GM18526 (cell line): ENCODE results near the gene CBR4.

Experiments used
- POLR2A ChIP-seq: IDR thresholded peaks from 3 replicates; pipeline ENCODE4 v1.6.1; 2011; ENCODE audit not compliant: insufficient read length; ENCODE audit errors: extremely low read depth

CBR4 gene

DNA sequence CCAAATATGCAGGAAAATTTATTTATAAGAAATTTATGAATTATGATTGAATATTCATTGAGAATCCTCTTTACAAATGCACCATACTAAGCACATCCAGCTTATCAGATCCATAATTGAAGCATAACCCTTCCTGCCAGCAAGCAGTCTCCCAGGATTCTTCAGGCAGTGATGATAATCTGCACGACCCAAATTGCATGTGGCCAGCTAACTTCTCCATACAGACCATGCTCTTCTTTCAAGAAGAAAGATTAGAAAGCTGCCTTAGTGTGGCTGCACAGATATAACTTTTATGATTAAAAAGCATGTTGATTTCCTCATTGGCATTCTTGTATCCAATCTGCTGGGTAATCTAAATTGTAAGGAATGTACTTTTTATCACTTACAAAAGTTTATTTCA is 3.3 kb upstream of the CBR4 start:
- TF ChIP-seq POLR2A = no peak

DNA sequence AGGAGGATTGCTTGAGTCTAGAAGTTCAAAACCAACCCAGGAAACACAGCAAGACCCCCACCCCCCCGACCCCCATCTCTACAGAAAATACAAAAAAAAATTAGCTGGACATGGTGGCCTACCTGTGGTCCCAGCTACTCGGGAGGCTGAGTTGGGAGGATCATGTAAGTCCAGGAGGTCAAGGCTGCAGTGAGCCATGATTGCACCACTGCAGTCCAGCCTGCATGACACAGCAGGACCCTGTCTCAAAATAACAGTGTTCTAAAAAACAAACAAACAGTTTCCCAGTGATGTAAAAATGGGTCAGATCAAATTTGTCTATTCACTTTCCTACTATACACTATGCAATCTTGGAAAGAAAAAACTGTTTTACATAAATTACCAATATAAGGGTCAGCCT is 2.0 kb upstream of the CBR4 start:
- no peak for TF ChIP-seq POLR2A

DNA sequence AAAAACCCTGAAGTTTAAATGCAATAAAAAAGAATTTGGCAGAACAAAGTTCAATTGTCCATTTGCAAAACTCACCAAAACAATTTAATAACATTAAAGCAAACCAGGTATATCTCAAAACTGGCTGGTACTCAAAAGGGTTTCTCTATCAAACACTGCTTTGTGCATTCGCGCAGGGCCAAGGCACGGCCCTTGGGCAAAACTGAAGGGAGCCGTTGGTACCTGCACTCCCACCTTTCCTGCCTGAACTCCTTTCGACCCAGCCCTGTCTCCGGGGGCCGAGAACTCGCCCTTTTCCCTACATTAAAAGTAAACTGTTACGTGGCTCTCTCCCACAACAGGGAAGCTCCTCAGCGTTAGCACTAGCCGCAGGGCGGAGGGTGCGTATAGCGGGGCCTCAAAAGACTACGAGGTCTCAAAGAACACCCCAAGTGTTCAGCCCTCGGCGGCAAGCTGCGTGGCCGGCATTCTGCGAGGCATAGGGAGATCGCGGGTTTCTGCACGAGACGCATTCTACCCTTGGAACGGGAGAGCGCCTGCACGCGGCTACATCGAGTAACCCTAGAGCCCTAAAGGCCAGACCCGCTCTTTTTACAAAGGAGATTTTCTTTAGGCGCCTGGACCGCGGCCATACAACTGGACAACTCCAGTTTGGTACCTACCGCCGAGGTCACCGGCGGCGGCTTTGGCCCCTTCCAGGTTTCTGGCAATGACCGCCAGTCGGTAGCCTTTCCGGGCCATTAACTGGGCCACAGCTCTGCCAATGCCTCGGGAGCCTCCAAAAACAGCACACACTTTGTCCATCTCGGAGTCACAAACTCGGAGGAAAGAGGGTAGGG is 550 bp downstream of the CBR4 start:
- TF ChIP-seq POLR2A = no peak

DNA sequence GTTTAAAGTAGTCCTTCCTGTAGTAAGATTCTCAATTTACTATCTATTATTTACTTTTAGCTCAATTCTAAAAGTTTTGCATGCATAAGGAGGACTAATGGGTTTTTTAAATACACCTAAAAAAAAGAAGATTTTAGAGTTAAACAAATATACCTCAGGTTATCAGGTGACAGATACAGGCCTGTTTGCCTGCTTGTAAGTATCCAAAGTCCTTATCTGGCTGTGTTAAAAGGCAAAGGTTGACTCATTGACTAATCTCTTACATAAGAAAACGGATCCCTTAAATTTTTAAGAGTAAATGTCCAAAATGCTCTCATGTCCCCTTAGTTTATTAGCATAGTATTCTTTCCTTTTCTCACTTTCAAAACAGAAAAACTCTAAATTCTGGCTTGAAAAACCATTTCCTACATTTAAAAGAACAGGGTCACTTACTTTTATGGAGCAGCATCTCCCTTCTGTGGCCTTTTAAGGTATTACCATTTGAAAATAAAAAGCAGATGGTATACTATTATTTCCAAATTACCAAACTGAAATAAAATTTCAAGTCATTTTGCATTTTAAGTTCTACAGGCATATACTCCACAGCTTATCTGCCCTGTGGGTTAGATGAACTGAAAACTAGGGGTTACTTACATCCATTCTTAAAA is 4.5 kb downstream of the CBR4 start:
- no peak for TF ChIP-seq POLR2A

DNA sequence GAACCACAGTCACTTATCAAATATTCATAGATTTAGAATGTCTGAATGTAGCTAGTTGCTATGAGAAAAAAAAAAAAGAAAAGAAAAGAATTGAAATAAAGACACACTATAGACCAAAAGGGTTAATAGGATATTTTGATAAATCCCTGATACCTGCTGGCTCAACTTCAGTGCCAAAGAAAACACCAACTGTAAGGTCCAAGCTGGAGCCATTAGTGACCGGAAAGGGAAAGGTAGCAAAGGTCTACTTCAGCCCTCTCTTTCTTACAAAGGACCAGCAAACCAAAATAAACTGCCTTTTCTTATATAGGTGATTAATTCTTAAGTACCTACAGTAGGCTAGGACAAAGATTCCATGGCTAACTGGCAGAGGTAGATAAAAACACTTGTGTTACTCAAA is 9.7 kb downstream of the CBR4 start:
- no peak for TF ChIP-seq POLR2A

DNA sequence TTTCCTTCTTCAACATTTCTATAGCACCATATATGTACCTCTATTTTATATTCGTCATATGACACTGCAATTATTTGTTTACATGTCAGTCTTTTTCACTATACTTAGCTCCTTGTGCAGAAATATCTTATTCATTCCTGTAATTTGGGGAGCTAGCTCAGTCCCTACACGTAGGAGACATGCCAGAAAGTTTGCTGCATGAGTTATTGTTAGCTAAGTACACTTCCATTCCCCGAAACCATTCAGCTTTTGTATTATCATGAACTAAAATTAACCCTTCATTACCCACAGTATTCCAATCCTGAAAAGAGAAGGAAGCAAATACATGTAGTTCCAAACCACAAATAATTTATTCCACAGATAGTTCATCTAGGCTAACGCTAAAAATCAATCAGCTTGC is 10.2 kb downstream of the CBR4 start:
- no peak for TF ChIP-seq POLR2A

DNA sequence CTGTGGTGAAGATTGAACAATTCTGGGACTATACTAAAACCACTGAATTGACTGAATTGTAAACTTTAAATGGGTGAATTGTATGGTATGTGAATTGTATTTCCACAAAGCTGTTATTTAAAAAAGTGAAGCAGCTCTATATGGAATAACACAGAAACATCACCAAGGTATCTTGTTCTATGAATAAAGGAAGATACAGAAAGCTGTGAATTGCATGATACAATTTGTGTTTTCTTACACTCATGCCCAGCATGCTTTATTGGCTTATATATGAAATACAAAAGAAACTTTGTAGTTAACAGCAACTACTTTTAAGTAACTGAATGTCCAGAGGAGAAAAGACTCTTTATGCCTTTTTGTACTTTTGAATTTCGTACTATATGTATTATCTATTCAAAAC is 11.5 kb downstream of the CBR4 start:
- TF ChIP-seq POLR2A = no peak

DNA sequence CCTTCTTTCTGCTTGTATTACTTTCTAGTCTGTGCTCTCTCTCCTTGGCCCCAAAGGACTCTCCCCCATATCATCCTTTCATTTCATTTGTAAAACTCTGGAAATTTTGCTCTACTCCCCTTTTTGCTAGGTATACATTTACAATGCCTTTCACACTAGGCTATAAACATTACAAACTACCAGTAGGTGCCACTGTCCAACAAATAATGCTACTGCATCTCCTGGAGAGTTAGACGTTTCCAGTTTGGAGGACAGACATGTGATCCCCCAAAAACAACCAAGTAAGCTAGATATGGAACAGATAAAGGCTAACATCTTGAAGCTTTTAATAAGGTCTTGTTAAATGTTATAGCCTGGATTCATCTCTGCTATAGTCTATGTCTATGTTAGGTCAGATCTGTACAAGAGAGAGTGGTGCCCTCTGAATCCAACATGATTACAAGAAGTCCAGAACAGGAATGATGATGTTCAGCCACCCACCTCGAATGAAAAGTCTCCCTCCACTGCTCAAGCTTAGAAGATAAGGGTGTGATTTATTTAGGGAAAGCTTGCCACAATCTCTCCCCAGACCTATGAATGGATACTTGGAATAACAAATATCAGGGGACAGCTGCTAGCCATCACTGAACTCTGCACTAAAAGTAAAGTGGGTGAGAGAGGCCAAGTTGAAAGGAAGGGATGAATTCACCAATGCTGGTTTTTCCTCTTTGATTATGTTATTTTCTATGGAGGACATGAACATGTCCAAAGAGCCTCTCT is 14.3 kb downstream of the CBR4 start:
- no peak for TF ChIP-seq POLR2A

DNA sequence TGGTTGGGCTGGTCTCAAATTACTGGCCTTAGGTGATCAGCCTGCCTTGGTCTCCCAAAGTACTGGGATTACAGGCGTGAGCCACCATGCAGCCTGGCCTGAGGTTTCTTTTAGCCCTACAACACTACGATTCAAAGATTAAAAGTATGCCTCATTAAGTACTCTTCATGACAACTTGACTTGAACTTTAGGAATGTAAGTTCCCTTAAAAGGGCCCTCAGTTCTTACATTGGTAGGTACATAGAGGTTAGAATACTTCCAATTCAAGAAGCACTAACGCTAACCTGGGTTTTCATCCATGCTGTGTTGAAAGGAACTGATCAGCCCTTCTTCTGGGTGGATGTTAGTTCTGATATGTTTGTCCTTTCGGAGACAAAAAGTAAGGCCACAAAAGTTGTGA is 15.1 kb downstream of the CBR4 start:
- no peak for TF ChIP-seq POLR2A

DNA sequence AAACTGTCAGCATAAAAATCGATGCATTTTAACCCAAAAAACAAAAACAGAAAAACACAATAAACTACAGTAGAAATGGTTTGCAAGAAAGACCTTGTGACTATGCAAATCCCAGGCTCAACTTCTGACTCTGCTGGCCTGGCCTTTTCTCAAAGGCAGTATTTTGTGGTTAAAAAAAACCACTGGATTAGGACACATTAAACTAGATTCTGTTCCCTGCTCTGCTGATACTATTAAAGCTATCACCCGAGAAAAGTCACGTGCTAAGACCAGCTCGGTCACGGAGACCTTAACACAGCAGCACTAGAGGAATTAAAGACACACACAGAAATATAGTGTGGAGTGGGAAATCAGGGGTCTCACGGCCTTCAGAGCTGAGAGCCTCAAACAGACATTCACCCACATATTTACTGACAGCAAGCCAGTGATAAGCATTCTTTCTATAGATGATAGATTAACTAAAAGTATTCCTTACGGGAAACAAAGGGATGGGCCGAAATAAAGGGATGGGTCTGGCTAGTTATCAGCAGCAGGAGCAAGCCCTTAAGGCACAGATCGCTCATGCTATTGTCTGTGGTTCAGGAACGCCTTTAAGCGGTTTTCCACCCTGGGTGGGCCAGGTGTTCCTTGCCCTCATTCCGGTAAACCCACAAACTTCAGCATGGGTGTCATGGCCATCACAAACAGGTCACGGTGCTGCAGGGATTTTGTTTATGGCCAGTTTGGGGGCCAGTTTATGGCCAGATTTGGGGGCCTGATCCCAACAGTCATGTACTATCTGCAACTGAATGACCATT is 16.1 kb downstream of the CBR4 start:
- TF ChIP-seq POLR2A = no peak

DNA sequence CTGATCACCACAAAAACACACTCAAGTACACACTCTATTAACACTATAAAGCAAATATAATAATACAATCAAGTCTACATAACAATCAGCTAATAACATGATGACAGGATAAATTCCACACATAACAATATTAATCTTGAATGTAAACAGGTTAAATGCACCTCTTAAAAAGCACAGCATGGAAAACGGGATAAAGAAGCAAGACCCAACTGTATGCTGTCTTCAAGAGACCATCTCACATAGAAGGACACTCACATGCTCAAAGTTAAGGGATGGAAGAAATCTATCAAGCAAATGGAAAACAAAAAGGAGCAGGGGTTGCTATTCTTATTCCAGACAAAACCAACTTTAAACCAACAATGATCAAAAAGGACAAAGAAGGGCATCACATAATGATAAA is 28.1 kb downstream of the CBR4 start:
- TF ChIP-seq POLR2A = no peak

DNA sequence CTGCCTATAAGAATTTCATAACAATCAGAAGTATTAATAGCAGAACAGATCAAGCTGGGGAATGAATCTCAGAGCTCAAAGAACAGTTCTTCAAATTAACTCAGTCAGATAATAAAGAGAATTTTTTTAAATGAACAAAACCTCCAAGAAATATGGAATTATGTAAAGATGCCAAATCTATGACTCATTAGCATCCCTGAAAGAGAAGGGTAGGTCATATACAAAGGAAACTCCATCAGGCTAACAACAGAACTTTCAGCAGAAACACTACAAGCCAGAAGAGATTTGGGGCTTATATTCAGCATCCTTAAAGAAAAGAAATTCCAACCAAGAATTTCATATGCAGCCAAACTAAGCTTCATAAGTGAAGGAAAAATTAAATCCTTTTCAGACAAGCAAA is 28.6 kb downstream of the CBR4 start:
- TF ChIP-seq POLR2A = no peak

DNA sequence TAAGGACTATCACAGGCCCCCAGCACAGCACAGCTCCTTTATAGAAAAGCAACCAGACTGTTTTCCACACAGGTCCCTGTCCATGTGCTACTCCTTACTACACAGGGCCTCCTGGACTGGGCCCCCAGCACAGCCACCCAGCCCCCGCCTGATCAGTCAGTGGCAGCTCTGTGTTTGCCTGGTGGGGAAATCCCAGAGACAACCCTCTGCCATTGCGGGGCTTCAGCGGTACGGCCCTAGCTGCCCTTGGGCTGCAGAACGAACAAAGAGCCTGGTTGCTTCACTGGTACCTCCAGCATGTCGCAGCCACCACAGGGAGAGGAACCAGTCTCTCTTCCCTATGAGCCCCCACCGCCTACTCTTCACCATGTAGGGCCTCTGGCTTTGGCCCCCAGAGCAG is 30.7 kb downstream of the CBR4 start:
- TF ChIP-seq POLR2A = no peak

DNA sequence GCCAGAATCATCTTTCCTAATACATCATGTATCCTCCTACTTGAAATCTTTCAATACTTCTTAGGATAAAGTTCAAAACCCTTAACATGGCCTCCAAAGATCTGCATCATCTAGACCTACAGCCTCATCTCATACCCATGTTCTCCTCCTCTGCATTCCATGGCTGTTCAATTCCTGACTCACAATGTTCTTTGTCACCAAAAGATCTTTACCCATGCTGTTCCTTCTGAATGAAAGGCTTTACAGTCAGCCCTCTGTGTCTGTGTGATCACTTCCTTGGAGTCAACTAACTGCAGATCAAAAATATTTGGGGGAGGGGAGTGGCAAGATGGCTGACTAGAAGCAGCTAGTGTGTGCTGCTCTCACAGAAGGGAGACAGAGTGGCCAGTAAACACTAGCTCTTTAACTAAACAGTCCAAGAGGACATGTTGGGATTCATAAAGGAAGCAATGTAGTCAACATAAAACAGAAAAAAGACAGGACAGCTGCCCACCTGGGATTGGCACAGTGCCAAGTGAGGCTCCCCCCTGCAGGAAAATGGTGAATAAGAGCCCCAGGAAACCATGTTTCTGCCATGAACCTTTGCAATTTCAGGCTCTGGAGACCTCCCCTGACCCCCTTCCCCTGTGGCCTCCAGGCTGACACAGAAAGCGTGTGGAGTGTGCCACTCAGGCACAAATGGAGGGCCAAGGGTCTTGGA is 31.9 kb downstream of the CBR4 start:
- no peak for TF ChIP-seq POLR2A

DNA sequence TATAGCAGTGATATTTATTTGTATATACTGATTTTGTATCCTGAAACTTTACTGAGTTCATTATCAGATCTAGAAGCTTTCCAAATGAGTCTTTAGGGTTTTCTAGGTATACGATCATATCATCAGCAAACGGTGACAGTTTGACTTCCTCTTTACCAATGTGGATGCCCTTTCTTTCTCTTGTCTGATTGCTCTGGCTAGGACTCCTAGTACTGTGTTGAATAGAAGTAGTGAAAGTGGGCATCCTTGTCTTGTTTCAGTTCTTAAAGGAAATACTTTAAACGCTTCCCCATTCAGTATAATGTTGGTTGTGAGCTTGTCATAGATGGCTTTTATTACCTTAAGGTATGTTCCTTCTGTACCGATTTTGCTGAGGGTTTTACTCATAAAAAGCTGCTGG is 37.5 kb downstream of the CBR4 start:
- TF ChIP-seq POLR2A = no peak
